NCI-H2171 (cell line): Measurements from ENCODE around the gene KCNQ2.
A peak's percentile ranks its signal among the peaks of the same experiment; 100 is the strongest.

Experiments used
- DNase-seq: peaks from one replicate; lab custom pipeline; 2025; lab: John Stamatoyannopoulos, UW

The KCNQ2 gene

GRCh38 chr20:63434599-63435378 is 37.7 kb downstream of the KCNQ2 start:
- DNase-seq = peak; percentile 76

- no peak for DNase-seq
Measured at GRCh38 chr20:63433756-63434531, 38.5 kb downstream of the KCNQ2 start.

- no peak for DNase-seq
Measured at GRCh38 chr20:63433351-63433750, 39.1 kb downstream of the KCNQ2 start.

- no peak for DNase-seq
Measured at GRCh38 chr20:63432577-63433325, 39.7 kb downstream of the KCNQ2 start.

- DNase-seq = no peak
Measured at GRCh38 chr20:63431944-63432343, 40.5 kb downstream of the KCNQ2 start.

- no peak for DNase-seq
Measured at GRCh38 chr20:63430891-63431290, 41.6 kb downstream of the KCNQ2 start.

GRCh38 chr20:63429992-63430391 is 42.5 kb downstream of the KCNQ2 start:
- no peak for DNase-seq

GRCh38 chr20:63428906-63429575 is 43.4 kb downstream of the KCNQ2 start:
- no peak for DNase-seq

- DNase-seq = no peak
Measured at GRCh38 chr20:63427724-63428330, 44.6 kb downstream of the KCNQ2 start.

GRCh38 chr20:63427206-63427605 is 45.2 kb downstream of the KCNQ2 start:
- no peak for DNase-seq

GRCh38 chr20:63425846-63426485 is 46.5 kb downstream of the KCNQ2 start:
- DNase-seq = no peak

- no peak for DNase-seq
Measured at GRCh38 chr20:63424613-63425012, 47.8 kb downstream of the KCNQ2 start.

- DNase-seq = no peak
Measured at GRCh38 chr20:63423751-63424150, 48.7 kb downstream of the KCNQ2 start.

GRCh38 chr20:63422653-63423052 is 49.8 kb downstream of the KCNQ2 start:
- DNase-seq = no peak

- no peak for DNase-seq
Measured at GRCh38 chr20:63421913-63422312, 50.5 kb downstream of the KCNQ2 start.

- no peak for DNase-seq
Measured at GRCh38 chr20:63421094-63421692, 51.3 kb downstream of the KCNQ2 start.

GRCh38 chr20:63420359-63421093 is 51.9 kb downstream of the KCNQ2 start:
- no peak for DNase-seq

GRCh38 chr20:63419299-63419698 is 53.2 kb downstream of the KCNQ2 start:
- no peak for DNase-seq

- DNase-seq = no peak
Measured at GRCh38 chr20:63418617-63419016, 53.8 kb downstream of the KCNQ2 start.

GRCh38 chr20:63417738-63418120 is 54.7 kb downstream of the KCNQ2 start:
- no peak for DNase-seq
